WTC11 (cell line): Measurements from ENCODE around the gene SPACA1.

Source experiments
- CREB1 ChIP-seq: sonication (generic); formaldehyde crosslinking; IDR thresholded peaks from 2 replicates; pipeline ENCODE4 v1.8.0; 2023; ENCODE audit warnings: mild to moderate bottlenecking, missing genetic modification reagents
- CTCF ChIP-seq: fragments of 200-600 bp; IDR thresholded peaks from 2 replicates; pipeline ENCODE4 v1.8.0; 2022; ENCODE audit warnings: antibody characterized with exemption
- ZNF263 ChIP-seq: sonication (generic); formaldehyde crosslinking; IDR thresholded peaks from 2 replicates; pipeline ENCODE4 v1.8.1; 2022; ENCODE audit warnings: low read depth, mild to moderate bottlenecking, moderate library complexity, missing genetic modification reagents

DNA sequence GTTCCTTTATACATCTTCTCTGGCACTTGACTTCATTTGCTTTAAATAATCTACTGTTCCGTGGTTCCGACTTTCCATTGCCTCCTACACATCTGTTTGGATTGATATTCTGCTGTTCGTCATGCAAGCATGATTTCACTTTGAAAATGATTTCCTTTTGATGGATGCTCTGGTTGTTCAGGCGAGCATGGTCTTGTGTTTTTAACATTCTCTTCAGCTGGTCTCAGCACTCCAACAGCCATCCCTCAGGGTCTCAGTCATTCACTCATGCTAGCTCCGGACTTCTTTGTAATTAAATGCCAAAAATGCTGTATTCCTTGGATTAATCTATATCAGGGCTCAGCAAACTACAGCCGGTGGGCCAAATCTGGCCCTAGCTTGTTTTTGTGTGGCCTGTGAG lies 27.2 kb upstream of the SPACA1 start:
- TF ChIP-seq CTCF: no peak
- TF ChIP-seq ZNF263 (CRISPR knock-in tag): no peak
- no peak for TF ChIP-seq CREB1 (CRISPR knock-in tag)
